ENCODE results near the gene SLC25A42.

SLC25A42 gene

GRCh38 chr19:19051478-19052213 lies 12.1 kb upstream of the SLC25A42 start:
- peak in 1 of 3 donors; percentile 16 for DNase-seq

- DNase-seq: peak; percentile 40 to 67 (median 64)
These were observed 10.9 kb upstream of the SLC25A42 start for GRCh38 chr19:19052921-19053320.

GRCh38 chr19:19053508-19054314 lies 10.1 kb upstream of the SLC25A42 start:
- peak; percentile 61 to 85 (median 70) for DNase-seq

GRCh38 chr19:19054315-19054938 lies 9.4 kb upstream of the SLC25A42 start:
- no peak for DNase-seq

GRCh38 chr19:19054939-19055440 lies 8.8 kb upstream of the SLC25A42 start:
- DNase-seq: no peak

GRCh38 chr19:19055701-19056100 lies 8.1 kb upstream of the SLC25A42 start:
- no peak for DNase-seq

GRCh38 chr19:19056636-19057275 lies 7.0 kb upstream of the SLC25A42 start:
- DNase-seq: no peak

- DNase-seq: no peak
These were observed 6.5 kb upstream of the SLC25A42 start for GRCh38 chr19:19057317-19057716.

GRCh38 chr19:19057720-19058119 lies 6.1 kb upstream of the SLC25A42 start:
- DNase-seq: no peak

GRCh38 chr19:19059018-19059836 lies 4.6 kb upstream of the SLC25A42 start:
- no peak for DNase-seq

- DNase-seq: no peak
These were observed 3.8 kb upstream of the SLC25A42 start for GRCh38 chr19:19059837-19060611.

GRCh38 chr19:19061506-19061905 lies 2.3 kb upstream of the SLC25A42 start:
- no peak for DNase-seq

- no peak for DNase-seq
These were observed 1.2 kb upstream of the SLC25A42 start for GRCh38 chr19:19062454-19063182.

- DNase-seq: no peak
These were observed 416 bp downstream of the SLC25A42 start for GRCh38 chr19:19064098-19064722.

GRCh38 chr19:19064811-19065745 lies 1.3 kb downstream of the SLC25A42 start:
- DNase-seq: peak in 2 of 3 donors; percentile 9 to 26

- peak; percentile 7 to 28 (median 13) for DNase-seq
These were observed 3.7 kb downstream of the SLC25A42 start for GRCh38 chr19:19067276-19068072.

Measured in suppressor macrophage treated with lipopolysaccharide for 1 hour (primary cell).